Activated CD4-positive, CD25-positive, alpha-beta regulatory T cell treated with anti-CD3 and anti-CD28 coated beads, Interleukin-2, amount 50 U/mL, for 24 hours (primary cell): ENCODE results near the gene GRIK2.

ENCODE experiments used
- ATAC-seq, 2 donors: fragments of 150-1000 bp; cut with Tn5 transposase; one replicate each; pipeline ENCODE4 v1.10.0; 2021; ENCODE audit warnings: mild to moderate bottlenecking in 1 of 2, moderate library complexity in 1 of 2

Gene GRIK2

GRCh38 chr6:101912311-101912710 lies 518.8 kb downstream of the GRIK2 start:
- no peak for ATAC-seq

GRCh38 chr6:101918471-101918870 lies 525.0 kb downstream of the GRIK2 start:
- no peak for ATAC-seq

GRCh38 chr6:101921829-101922450 lies 528.4 kb downstream of the GRIK2 start:
- no peak for ATAC-seq

- no peak for ATAC-seq
These were observed 532.8 kb downstream of the GRIK2 start for GRCh38 chr6:101926149-101926925.

DNA sequence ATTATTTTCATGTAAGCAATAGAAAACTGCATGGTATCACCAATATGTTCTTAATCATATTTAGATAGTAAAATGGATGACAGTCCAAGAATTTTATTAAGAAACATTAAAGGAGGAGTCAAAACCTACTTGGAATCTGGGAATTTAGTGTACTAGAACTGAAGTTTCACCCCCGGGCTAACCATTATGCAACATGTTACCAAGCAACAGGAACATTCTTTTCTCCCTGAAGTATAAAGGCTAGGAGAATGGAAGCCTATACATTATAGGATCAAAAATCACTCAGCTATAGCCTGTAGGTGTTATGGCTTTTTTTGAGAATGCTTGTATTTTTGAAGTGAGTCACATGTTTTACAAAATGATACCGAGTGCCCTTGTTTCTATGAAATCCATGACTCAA lies 538.3 kb downstream of the GRIK2 start:
- ATAC-seq, result no peak

DNA sequence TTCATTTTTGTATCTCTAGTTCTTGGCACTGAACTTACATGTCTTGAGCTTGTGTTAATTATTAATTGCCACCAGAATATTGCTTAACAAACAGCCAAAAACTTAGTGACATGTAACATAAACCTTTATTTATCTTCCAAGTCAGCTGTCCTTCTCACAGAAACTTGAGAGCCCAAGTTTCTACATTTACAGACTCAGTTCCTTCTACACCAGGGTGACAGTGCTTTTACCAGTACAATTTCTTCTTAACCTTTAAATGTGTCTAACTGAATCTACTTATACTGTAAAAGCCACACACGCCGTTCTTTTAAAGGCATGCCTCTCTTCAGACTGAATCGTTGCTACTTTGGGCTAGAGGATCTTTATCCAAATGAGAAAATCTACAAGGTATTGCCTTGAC lies 539.2 kb downstream of the GRIK2 start:
- ATAC-seq, result no peak

GRCh38 chr6:101935732-101936131 lies 542.2 kb downstream of the GRIK2 start:
- ATAC-seq, result no peak

DNA sequence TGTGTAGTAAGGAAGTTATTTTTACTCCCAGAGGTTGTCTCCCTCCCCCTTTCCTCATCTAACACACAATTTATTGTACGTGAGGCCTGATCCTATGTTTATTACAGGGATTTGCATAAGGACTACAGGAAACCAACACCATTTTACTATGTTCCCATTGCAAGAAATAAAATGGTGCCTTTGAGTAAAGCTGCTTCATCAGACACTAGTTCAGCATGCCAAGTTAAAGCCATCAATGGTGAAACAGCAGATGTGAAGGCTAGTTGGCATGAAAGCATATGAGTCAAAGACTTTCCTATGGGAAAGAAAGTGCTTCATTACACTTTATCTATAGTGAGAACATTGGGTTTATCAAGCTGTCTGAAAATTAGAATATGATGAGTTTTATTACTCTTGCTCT lies 543.0 kb downstream of the GRIK2 start:
- ATAC-seq, result no peak

- no peak for ATAC-seq
These were observed 543.6 kb downstream of the GRIK2 start for GRCh38 chr6:101937108-101937507.

GRCh38 chr6:101940391-101940790 lies 546.9 kb downstream of the GRIK2 start:
- no peak for ATAC-seq

DNA sequence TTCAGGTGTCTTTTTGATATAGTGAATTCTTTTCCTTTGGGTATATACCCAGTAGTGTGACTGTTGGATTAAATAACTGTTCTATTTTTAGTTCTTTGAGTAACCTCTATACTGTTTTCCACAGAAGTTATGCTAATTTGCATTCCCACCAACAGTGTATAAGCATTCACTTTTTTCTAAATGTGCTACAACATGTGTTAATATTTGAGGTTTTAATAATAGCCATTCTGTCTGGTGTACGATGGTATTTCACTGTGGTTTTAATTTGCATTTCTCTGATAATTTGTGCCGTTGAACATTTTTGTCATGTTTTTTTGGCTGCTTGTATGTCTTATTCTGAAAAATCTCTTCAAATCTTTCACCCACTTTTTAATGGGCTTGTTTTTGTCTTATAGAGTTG lies 563.5 kb downstream of the GRIK2 start:
- ATAC-seq, result no peak

DNA sequence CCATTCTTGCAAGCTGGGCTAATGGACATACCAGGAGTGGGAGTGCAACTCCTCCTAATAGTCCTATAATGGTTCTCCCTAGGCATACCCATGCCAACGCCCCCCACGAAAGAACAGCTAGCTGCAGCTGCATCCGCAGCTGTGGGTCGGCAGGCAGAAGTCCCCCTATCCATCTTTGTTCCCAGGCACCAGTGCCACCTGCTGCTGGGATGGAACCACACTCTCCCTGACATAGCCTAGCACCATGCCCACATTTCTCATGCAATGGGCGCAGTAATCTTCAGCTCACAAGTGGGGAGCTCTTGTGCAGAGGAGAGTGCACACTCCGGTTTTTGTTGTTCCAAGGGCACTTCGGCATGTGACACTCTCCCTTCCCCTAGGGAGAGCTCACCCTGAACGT lies 567.8 kb downstream of the GRIK2 start:
- no peak for ATAC-seq

GRCh38 chr6:101980924-101981323 lies 587.4 kb downstream of the GRIK2 start:
- no peak for ATAC-seq

DNA sequence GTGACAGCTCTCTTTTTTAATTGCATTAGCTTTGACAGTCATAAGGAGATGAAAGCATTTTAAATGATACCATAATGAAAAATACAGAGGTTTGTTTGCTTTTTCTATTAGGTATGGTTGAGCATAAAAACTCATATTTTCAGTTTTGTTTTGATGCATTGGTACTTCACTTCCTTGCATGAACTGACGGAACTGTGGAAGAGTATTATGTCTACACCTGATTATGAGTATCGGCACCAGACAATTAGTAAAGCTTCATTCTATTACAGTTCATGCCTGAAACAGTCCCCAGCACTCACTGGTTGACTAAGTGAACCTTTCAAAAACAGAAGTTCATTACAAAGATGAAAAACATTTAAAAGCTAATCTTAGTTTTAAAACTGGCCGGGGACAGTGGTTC lies 593.0 kb downstream of the GRIK2 start:
- ATAC-seq, result no peak

DNA sequence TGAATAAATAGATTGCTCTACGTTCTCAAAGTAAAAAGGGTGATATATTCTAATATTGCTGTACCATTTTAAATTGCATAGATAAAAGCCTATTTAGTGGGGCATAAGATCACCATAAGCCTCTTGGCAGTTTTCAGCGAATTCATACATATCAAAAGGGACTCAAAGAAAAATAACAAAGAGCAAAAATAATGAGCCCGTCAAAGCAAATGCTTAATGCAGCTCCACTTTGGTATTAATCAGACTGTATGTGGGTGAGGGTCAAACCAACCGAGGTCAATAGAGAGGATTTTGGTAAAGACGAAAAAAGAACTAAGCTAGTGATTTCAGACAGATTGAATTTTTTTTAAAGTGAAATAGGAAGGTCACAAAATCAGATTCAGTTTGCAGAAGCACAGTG lies 598.8 kb downstream of the GRIK2 start:
- no peak for ATAC-seq

DNA sequence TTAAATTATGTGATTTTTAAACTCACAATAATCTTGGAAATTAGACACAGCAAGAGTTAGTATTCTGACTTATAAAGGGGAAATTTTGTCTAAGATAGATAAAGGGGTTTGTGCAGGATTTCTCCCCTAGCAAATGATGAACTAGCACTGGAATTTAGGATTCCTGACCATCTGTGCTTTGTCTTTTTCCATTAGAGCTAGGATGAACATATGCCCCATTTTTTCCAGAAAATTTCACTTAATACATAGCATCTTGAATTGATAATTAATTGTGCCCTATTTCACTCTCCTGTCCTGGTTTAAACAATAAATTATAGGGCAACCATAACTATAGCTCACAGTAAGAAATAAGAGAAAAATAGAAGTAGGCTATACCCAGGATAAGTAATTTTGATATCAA lies 601.0 kb downstream of the GRIK2 start:
- no peak for ATAC-seq

GRCh38 chr6:102015431-102015830 lies 621.9 kb downstream of the GRIK2 start:
- no peak for ATAC-seq

- no peak for ATAC-seq
These were observed 628.8 kb downstream of the GRIK2 start for GRCh38 chr6:102022281-102022680.

DNA sequence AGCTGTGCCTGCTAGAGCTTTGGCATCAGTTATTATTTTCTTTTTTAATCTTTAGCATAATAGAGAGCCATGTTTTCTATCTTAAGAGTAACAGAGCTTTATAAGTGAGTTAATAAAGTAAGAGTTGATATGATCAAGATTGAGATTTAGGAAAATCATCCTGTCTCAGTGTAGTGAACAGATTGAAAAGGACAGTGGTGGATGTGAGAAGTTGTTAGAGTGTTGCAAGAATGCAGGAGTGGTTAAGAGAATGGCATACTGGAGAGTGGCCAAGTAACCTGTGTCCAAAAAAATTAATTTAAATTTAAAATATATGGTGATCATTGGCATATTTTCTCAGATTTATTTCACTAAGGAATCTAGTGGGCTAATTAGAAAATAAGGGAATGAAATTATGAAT lies 629.3 kb downstream of the GRIK2 start:
- ATAC-seq, result no peak

DNA sequence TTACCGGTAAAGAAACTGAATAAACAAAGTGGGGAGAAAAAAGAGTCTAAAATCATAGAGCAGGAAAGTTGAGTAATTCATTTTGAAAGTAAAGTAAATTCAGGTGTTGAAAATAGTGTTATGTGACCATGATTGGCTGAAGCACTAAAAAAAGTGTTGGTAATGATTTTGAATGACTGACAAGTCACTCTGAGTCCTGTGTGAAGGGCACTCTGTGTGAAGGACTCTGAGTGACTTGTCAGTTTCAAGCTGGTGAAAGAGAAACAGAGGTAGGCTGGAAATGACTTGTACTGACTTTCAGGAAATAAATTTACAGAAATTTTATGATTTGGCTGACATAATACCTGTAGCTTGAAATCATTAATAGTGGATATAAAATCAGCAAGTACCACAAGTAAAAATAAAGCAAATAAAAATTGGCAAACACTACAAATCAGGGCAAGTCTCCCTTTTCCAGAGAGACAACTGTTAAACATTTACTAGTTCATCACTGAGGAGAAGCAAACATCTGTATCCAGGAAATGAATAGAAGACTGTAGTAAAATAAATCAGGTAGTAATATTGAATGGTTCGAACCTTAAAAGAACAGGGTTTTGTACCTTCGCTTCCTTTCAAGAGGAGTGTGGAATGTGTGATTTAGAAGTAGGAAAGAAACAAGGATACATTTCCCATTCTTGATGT lies 630.6 kb downstream of the GRIK2 start:
- ATAC-seq, result no peak

- no peak for ATAC-seq
These were observed 633.1 kb downstream of the GRIK2 start for GRCh38 chr6:102026649-102027048.

DNA sequence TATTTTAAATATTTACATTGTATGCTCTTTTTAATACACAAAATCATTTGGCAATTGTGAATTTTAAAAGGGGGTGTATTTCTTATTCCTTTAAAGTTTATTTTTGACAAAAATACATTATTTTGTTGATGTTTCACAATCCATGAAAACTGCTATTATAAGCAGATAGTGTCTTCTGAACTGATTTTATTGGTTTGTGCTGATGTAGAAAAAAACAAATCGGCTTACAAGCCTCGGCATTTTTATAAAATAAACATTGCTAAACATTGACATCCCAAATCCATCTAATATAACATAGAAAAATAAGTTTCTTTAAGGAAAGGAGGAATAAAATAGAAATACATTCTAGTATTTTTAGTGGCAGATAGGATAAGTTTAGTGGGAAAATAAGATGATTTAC lies 634.7 kb downstream of the GRIK2 start:
- ATAC-seq, result no peak

DNA sequence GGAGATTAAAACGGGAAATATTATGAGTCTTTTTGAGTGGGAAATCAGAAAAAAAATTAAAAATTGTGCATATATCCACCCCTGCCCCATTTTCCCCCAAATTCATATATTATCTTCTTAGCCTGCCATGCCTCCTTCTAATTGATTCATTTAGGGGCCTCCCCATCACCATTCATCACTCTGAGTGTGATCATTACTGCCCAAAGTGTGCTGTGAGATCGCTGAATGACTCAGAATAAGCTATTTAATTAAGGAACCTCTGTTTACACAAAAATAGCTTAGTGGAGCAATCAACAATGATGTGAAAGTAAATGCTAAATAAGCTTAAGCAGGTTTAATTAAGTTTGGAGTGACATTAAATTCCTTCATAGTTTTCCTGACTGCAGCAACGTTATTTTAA lies 645.5 kb downstream of the GRIK2 start:
- ATAC-seq, result no peak

- ATAC-seq, result no peak
These were observed 645.9 kb downstream of the GRIK2 start for GRCh38 chr6:102039441-102039840.
